Left cardiac atrium (tissue), 4 donors: ENCODE data around the gene ZNF76. TPM values are rescaled to one million over a fixed set of nuclear protein-coding genes. Genes with fewer than 3 reads are reported as not detected.
A peak's percentile ranks its signal among the peaks of the same experiment; 100 is the strongest.
"Not testable (repeated sequence)": the region's sequence is repeated elsewhere in the genome, so short reads cannot be mapped to it uniquely, and the experiment has no call there.

ENCODE experiments used
- ATAC-seq, 2 donors: fragments of 200-7000 bp; cut with Tn5 transposase; one replicate each; pipeline ENCODE4 v1.9.1; 2020; ENCODE audit warnings: mild to moderate bottlenecking in 2 of 2, moderate library complexity in 2 of 2
- DNase-seq: peaks from one replicate; pipeline ENCODE4 v3.0.0-alpha.2; 2020
- intact Hi-C, 2 donors: fragments of 100-400 bp; cut with DNase I; formaldehyde crosslinking; loops; one replicate each; pipeline versions ENCODE4 v1.14.1 to v1.15.1; 2022 to 2023
- total RNA-seq, 2 donors: library from RNA; stranded (reverse); fragmentation: NEBNext Ultra II Directional; extraction: Animal tissue kit (Norgen Biotek cat#: 25700); gene quantifications; one replicate each; pipeline ENCODE4 v1.2.1, GENCODE V29; 2021
- donor health status: DM: no; HTN: yes; CAD: no.
- donor health status: DM: no; HTN: yes; CAD: no; lungs with severe emphysema.
- donor health status: DM: yes; HTN: yes; CAD: no.
- donor health status: Dilated cardiomyopathy.

Gene ZNF76
- total RNA-seq, 2 donors from 2014 or later, result 24.1 to 26.4 TPM

DNA sequence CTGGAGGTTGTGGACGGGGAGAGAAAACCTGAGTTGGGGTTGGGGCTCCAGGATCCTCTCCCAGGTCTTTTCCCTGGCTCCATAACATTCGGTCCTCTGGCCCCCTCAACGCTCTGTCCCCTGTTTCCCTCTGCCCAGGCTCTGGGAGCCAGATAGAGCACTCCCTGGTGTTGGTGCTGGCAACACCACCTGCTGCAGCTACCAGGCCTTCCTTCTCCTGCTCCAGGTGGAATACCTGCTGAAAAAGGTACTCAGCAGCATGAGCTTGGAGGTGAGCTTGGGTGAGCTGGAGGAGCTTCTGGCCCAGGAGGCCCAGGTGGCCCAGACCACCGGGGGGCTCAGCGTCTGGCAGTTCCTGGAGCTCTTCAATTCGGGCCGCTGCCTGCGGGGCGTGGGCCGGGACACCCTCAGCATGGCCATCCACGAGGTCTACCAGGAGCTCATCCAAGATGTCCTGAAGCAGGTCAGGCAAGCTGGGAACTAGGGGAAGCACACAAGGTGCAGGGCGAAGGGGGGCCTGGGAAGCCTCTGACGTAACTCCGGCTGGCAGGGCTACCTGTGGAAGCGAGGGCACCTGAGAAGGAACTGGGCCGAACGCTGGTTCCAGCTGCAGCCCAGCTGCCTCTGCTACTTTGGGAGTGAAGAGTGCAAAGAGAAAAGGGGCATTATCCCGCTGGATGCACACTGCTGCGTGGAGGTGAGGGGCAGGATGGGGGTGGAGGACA lies 52.7 kb downstream of the ZNF76 start:
- intact Hi-C loops, result no loop called here
- ATAC-seq, result no peak
- no peak for DNase-seq

DNA sequence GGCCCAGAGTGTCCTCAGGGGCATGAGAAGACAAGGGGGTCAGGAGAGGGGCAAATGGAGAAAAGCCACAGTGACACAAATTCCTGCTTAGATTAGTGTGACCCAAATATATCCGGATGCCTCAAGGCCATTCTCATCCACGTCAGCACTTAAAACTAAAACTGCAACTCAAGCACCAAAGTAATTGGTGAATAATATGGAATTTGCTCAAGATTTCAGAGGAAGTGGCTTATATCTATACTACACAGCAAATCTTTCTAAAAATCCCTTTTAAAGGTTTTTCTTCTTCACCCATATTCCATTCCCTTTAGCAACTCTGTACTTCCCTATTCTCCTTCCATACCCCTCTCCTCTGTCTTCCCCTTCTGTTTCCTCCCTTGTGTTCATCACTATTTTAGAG lies 53.3 kb downstream of the ZNF76 start:
- ATAC-seq, result no peak
- intact Hi-C loops, result no loop called here
- no peak for DNase-seq

DNA sequence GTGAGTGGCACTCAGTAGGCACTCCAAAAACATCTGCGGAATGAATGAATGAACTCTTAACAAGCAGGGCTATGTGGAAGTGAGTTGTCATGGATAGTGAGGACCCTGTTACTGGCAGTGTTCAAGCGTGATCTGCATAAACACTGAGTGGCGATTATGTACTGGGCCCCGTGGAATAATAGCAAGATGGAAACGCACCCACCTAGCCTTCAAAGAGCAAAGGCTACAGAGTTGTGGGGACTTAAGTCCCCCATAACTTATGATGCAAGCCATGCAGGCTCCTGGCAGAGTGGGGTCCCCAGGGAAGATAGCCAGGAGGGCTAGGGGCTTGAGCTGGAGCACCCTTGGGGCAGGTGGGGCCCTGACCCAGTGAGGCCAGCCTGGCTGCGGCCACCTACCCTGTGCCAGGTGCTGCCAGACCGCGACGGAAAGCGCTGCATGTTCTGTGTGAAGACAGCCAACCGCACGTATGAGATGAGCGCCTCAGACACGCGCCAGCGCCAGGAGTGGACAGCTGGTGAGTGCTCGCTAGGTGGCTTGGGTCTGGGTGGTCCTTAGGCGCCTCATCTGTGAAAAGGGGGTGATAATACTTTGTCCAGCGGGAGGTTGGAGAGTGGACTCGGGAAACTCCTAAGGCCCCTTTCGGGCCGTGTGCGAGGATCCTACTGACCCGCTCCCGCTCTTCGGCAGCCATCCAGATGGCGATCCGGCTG lies 58.1 kb downstream of the ZNF76 start:
- intact Hi-C loops, result no loop called here
- DNase-seq (no peak), ATAC-seq (peak; percentile 39 to 55)

DNA sequence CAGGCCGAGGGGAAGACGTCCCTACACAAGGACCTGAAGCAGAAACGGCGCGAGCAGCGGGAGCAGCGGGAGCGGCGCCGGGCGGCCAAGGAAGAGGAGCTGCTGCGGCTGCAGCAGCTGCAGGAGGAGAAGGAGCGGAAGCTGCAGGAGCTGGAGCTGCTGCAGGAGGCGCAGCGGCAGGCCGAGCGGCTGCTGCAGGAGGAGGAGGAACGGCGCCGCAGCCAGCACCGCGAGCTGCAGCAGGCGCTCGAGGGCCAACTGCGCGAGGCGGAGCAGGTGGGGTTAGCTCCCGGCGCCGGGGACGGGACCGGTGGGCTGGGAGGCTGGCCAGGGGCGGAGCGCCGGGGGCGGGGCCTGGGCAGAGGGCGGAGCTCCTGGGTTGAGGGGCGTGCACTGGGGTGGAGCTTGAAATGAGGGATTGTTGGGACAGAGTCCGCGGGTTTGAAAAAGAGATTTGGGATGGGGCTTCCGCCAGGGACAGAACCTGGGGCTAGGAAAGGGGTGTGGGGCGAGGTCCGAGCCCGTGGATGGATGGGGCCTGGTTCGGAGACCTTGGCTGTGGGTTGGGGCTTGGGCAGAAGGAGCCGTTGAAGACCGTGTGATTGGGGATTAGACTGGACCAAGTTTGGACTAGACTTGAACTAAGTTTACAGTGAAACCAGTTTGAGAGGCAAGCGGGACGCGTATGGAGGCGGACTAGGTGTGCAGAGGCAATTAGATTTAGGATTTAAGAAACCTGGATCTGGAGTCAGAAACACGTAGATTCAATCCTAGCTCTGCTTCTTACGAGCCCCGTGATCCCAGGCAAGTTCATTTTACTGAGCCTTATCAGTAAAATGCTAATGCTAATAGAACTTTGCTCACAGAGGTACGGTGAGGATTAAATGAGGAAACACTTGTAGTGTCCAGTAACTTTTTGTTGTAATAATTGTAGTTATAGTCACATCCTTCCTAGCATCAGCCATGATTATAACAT lies 58.9 kb downstream of the ZNF76 start:
- peak; percentile 99 to 100 for ATAC-seq
- DNase-seq, result peak; percentile 77
- intact Hi-C loops, result no loop called here

DNA sequence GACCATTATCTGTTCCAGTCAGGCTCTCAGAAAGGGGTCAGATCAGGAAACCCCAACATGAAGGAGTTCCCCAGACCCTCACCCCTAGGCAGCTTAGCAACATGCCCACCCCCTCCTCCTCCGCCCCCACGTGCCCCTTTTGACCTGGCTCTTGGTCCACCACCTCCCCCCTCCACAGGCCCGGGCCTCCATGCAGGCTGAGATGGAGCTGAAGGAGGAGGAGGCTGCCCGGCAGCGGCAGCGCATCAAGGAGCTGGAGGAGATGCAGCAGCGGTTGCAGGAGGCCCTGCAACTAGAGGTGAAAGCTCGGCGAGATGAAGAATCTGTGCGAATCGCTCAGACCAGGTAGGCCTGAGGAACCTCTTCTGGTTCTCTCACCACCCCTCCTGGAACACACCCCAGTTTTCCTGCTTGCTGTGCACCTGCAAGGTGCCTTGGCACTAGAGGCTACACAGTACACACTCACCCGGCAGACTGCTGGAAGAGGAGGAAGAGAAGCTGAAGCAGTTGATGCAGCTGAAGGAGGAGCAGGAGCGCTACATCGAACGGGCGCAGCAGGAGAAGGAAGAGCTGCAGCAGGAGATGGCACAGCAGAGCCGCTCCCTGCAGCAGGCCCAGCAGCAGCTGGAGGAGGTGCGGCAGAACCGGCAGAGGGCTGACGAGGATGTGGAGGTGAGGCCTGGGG lies 60.0 kb downstream of the ZNF76 start:
- DNase-seq, result no peak
- intact Hi-C loops, result no loop called here
- ATAC-seq, result no peak

DNA sequence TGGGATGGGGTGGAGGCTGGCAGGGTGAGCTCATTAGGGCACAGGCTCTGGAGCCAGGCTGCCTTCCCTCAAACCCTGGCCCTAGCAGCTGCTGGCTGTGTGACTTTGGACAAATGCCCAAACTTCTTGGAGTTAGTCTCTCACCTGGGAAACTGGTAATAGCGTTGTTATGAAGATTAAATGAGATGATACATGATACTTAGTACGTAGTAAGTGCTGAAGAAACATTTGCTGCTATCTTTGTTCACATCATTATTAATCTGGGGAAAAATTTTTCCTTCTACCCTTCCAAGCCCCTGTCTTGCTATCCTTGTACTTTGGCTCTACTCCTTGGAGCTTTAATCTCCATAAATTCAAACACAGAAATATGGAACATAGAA lies 60.5 kb downstream of the ZNF76 start:
- no peak for DNase-seq
- no peak for ATAC-seq
- intact Hi-C loops, result no loop called here

DNA sequence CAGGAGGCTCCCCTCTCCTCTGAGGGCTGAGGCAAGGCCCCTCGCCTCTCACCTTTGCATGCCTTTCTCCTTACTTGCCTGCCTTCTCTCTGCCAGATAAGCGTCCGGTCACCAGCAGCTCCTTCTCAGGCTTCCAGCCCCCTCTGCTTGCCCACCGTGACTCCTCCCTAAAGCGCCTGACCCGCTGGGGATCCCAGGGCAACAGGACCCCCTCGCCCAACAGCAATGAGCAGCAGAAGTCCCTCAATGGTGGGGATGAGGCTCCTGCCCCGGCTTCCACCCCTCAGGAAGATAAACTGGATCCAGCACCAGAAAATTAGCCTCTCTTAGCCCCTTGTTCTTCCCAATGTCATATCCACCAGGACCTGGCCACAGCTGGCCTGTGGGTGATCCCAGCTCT lies 61.6 kb downstream of the ZNF76 start:
- intact Hi-C loops, result no loop called here
- ATAC-seq, result no peak
- no peak for DNase-seq

DNA sequence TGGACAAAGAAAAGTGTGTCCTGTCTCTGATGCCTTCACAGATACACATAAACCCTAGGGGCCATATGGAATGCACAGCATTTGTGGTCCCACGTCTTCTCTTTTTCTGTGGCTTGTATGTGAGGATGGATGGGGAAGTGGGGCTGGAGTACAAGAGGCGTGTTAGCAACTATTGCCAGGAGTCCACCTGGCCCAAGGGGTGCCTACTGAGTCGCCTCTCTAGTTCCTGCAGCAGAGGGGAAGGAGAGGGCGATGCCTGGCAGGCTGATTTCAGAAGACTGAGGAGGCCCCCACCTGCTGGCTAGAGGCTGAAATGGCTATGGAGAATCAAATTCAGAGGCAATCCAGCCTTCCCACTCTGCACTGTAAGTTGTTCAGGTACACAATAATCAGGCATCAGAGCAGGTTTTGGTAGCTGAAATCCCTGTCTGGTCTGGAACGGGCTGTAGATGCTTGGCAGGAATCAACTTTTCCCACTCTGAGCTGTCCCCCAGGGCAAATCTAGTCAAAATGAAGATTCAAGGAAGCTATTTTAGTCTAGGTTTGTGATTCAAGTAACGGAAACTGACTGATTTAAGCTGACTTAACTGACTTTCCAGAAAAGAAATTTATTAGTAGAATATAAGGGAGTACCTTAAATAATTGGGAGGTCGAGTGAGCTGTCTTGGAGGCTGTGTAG lies 68.0 kb downstream of the ZNF76 start:
- DNase-seq, result peak; percentile 64
- intact Hi-C loops, result loop anchor here in 1 of 2 donors (1.0 kb wide), 1 partner anchor 30 kb away; the partner anchor contains the start of gene DEF6
- ATAC-seq, result peak; percentile 84 to 91

DNA sequence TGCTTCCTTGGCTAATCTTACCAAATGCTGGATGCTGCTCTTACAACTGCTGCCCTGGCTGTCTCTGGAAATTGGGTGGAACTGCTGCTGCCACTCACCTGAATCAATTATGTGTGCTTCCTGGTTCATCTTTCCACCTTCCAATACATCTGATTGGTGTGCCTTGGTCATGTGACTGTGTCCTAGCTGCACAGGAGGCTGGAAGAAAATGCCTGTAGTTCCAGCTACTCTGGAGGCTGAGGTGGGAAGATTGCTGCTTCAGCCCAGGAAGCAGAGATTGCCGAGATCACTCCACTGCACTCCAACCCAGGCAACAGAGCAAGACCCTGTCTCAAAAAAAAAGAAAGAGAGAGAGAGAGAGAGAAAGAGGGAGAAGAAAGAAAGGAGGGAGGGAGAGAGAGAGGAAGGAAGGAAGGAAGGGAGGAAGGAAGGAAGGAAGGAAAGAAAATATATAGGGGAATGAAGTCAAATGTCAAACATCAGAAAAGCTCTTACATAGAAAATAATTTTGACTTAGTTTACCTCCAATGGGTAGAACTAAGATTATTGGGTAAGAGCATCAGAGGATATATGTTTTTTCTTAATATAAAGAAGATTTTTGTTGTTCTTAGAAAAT lies 68.7 kb downstream of the ZNF76 start:
- intact Hi-C loops, result no loop called here
- ATAC-seq (no peak), DNase-seq (no peak)

DNA sequence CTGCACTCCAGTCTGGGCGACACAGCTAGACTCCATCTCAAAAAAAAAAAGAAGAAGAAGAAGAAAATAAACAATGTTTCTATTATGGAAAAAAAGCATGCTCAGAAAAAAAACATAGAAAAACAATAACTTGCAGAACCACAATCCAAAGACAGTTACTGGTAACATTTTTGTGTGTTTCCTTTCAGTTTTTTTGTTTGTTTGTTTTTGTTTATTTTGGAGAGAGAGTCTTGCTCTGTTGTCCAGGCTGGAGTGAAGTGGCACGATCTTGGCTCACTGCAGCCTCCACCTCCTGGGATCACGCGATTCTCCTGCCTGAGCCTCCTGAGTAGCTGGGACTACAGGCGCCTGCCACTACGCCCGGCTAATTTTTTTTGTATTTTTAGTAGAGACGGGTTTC lies 69.4 kb downstream of the ZNF76 start:
- ATAC-seq, intact Hi-C loops, DNase-seq: not testable (repeated sequence)

DNA sequence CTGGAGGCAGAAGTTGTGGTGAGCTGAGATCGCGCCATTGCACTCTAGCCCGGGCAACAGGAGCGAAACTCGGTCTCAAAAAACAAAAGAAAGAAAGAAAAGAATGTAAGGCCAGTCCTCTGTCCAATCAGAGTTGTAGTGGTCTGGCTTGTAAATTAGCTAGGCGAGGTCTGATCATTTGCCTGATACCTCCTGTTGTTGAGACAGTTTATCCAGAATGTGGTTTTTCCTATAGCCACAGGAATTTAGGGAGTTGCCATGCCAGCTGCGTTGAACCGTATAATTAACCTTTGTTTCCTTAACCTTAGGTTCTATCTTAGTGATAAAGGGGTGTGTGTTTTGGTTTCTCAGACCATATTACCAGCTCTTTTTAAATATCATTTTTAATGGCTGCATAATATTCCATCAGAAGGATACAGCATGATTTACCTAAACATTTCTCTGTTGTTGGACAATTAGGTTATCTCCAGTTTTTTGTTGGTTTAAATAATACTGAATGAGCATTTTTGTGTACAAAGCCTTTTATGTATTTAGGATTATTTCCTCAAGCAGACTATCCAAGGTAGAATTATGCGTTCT lies 71.1 kb downstream of the ZNF76 start:
- ATAC-seq (no peak), DNase-seq (no peak)
- intact Hi-C loops, result no loop called here

DNA sequence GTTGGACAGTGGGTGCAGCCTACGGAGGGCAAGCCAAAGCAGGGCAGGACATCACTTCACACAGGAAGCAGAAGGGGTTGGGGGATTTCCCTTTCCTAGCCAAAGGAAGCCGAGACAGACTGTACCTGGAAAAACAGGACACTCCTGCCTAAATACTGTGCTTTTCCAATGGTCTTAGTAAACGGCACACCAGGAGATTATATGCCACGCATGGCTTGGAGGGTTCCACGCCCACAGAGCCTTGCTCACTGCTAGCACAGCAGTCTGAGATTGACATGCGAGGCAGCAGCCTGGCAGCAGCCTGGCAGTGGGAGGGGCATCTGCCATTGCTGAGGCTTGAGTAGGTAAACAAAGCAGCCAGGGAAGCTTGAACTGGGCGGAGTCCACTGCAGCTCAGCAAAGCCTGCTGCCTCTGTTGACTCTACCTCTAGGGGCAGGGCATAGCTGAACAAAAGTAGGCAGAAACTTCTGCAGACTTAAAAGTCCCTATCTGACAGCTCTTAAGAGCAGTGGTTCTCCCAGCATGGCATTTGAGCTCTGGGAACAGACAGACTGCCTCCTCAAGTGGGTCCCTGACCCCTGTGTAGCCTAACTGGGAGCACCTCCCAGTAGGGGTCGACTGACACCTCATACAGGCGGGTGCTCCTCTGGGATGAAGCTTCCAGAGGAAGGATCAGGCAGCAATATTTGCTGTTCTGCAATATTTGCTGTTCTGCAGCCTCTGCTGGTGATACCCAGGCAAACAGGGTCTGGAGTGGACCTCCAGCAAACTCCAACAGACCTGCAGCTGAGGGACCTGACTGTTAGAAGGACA lies 72.7 kb downstream of the ZNF76 start:
- DNase-seq, intact Hi-C loops: not testable (repeated sequence)
- peak in 1 of 2 donors; percentile 39 for ATAC-seq

DNA sequence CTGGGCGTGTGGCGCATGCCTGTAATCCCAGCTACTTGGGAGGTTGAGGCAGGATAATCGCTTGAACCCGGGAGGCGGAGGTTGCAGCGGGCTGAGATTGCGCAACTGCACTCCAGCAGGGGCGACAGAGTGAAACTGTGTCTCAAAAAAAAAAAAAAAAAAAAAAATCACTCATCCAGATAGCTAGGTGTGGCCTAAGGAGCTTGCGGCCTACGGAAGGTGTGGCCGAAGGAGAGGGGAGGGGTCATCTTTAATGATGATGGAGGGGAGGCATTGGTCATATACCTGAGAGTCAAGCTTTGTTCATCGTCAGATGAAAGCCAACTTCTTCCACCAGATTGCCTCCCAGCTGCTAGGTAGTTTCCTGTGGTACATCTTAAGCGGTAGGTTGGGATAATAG lies 82.0 kb downstream of the ZNF76 start:
- intact Hi-C loops, result loop anchor here in 1 of 2 donors (5.0 kb wide), 1 partner anchor 106 kb away; no protein-coding TSS in a partner anchor

DNA sequence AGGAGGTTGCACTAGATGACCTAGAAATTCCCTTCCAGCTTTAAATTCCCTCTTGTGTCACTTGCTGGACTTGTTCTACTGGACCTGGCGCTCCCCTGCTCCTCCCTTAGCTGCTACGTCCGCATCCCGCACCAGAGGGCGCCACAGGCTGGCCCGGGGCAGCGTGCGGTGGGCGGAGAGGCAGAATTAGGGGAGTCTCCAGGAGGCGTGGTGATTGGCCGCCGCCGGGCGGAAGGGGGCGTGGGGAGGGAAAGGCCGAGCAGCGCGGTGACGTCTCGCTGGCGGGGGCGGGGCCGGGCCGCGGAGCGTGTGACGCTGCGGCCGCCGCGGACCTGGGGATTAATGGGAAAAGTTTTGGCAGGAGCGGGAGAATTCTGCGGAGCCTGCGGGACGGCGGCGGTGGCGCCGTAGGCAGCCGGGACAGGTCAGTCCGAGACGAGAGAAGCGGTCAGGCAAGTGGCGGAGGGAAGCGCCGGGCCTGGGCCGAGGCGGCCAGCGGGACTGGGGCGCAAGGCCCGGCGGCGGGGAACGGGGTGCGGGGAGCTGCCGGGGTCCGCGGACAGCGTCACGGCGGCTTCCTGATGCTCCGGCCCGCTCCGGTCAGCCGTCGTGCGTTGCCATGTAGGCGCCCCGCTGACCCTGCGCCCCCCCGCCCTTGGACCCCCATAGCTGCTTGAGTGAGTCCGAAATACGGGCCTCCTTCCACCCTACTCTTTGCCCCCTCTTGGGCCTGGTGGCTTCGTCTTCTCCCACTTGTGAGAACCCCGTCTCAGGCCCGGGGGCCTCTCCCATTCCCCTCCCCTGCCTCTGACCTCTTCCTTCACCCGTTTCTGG lies 82.9 kb downstream of the ZNF76 start, which contains the start of gene PPARD:
TSS of gene PPARD (plus strand) at position 301 of the 834 bp plus-strand sequence. CDS start 68,530 bp downstream, outside the sequence.
- peak; percentile 100 for ATAC-seq
- intact Hi-C loops, result loop anchor here (1.0 to 5.0 kb wide), 3 partner anchors 72 to 107 kb away; no protein-coding TSS in a partner anchor
- peak; percentile 98 for DNase-seq

More for the DNA sequence above, 82.0 kb downstream of the ZNF76 start:
- DNase-seq, result no peak
- no peak for ATAC-seq

DNA sequence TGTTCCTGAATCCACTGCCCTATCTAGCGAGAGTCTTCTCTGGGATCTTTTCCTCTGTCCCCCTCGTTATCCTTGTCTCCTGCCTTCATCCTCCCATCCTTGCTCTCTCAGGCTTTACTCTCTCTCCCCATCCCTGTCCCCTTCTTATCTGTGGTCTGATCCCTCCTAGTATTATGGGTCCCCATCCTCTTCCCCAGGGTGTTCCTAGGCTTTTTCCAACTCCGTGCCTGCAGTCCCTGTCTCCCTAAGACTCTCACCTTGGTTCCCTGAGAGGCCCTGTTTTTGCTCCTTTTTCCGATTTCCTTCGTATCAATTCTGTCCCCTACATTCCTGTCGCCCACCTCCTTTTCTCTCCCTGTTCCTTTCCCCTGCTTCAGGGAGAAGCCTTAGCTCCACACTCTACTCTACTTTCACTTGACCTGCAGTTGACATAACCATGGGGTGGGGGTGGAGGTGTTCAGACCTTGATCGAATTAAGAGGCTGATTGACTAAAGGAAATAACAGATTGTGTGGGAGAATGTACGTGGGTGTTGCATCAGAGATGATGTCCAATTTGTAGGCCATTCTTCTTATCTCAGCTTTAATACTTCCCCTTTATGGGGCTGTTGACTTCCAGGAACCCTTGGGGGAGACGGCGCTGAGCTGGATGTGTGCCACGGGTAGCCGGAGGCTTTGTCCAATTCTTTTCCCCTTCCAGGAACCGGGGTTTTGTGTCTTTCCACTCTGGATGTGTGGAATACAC lies 83.7 kb downstream of the ZNF76 start:
- intact Hi-C loops, result loop anchor here (2.0 to 5.0 kb wide), 2 partner anchors 72 to 104 kb away; no protein-coding TSS in a partner anchor
- ATAC-seq (peak; percentile 3 to 9), DNase-seq (peak; percentile 80)
